K562 (cell line): ENCODE measurements around the gene NMNAT1. TPM values are rescaled to one million over a fixed set of nuclear protein-coding genes. Genes with fewer than 3 reads are reported as not detected.
A peak's percentile ranks its signal among the peaks of the same experiment; 100 is the strongest.

ENCODE experiments used
- ATF7 ChIP-seq: fragments of 450-650 bp; IDR thresholded peaks from 2 replicates; pipeline ENCODE4 v1.7.1; 2014; ENCODE audit warnings: mild to moderate bottlenecking, moderate library complexity
- MTF1 ChIP-seq: fragments of 250-450 bp; sonication (Bioruptor Pico); IDR thresholded peaks from 2 replicates; pipeline ENCODE4 v1.9.0; 2021; ENCODE audit warnings: moderate library complexity, mild to moderate bottlenecking, inconsistent platforms, borderline replicate concordance
- NFE2 ChIP-seq: IDR thresholded peaks from 2 replicates; pipeline ENCODE4 v1.6.1; 2014; ENCODE audit warnings: antibody characterized with exemption, low read depth
- NR2C1 ChIP-seq, 2 experiments: fragments of 450-650 bp; IDR thresholded peaks; 2 replicates each; pipeline ENCODE4 v1.6.1; 2017; ENCODE audit warnings: mild to moderate bottlenecking in 2 of 2, antibody characterized with exemption in 1 of 2, inconsistent platforms in 1 of 2, missing compliant biosample characterization in 1 of 2, missing genetic modification characterization in 1 of 2
- POLR2G ChIP-seq: fragments of 200-400 bp; formaldehyde crosslinking; IDR thresholded peaks from 2 replicates; pipeline ENCODE4 v1.6.1; 2017; ENCODE audit warnings: low read depth, mild to moderate bottlenecking, antibody characterized with exemption, low read length, moderate library complexity
- PRMT5 ChIP-seq: sonication (generic); formaldehyde crosslinking; IDR thresholded peaks from 2 replicates; pipeline ENCODE4 v1.5.0; 2020; ENCODE audit warnings: missing genetic modification reagents
- ZNF212 ChIP-seq: fragments of 450-650 bp; formaldehyde crosslinking; IDR thresholded peaks from 2 replicates; pipeline ENCODE4 v1.4.0; 2020; ENCODE audit warnings: mild to moderate bottlenecking
- ZNF766 ChIP-seq: fragments of 200-800 bp; sonication (Bioruptor generic); conservative IDR thresholded peaks from 2 replicates; pipeline ENCODE4 v1.6.1; 2016; ENCODE audit warnings: missing genetic modification characterization, missing compliant biosample characterization
- ZNF780A ChIP-seq: fragments of 250-450 bp; sonication (Bioruptor Pico); IDR thresholded peaks from 2 replicates; pipeline ENCODE4 v1.5.0; 2021; ENCODE audit warnings: mild to moderate bottlenecking
- polyA plus RNA-seq, 8 experiments: library from polyadenylated mRNA; depleted of rRNA in 4 of 8; stranded (reverse) in 5 of 8; unstranded in 3 of 8; fragments of >200 nt; fragmentation: Nextera tagmentation in 2 of 8; fragmentation: Illumina TruSeq in 1 of 8; extraction: Ambion mirVana in 2 of 8; extraction: Trizol in 1 of 8; gene quantifications; 2 replicates each; pipeline versions ENCODE4 v1.2.1 to v1.2.3, GENCODE V29; 2011 to 2014; ENCODE audit warnings: inconsistent platforms in 1 of 8, missing spikeins in 1 of 8
- total RNA-seq, 7 experiments: library from RNA; depleted of rRNA in 6 of 7; stranded (reverse); fragments of >200 nt in 6 of 7; fragmentation: Illumina TruSeq in 2 of 7; extraction: Trizol in 2 of 7; gene quantifications; 2 replicates each; pipeline versions ENCODE4 v1.2.1 to v1.2.3, GENCODE V29; 2011 to 2021; ENCODE audit warnings: low replicate concordance in 1 of 7
- TF ChIP-seq, protein P1 (sequence below), 3 experiments: fragments of 200-800 bp in 1 of 3; fragments of 250-450 bp in 1 of 3; fragments of 450-650 bp in 1 of 3; sonication (Bioruptor Pico) in 1 of 3; sonication (Bioruptor generic) in 1 of 3; formaldehyde crosslinking in 1 of 3; IDR thresholded peaks; 2 replicates each; pipeline versions ENCODE4 v1.6.1 to v1.8.0; 2016 to 2022; ENCODE audit warnings: mild to moderate bottlenecking in 2 of 3, missing genetic modification characterization in 2 of 3, missing compliant biosample characterization in 1 of 3, moderate library complexity in 1 of 3
- TF ChIP-seq, protein P2 (sequence below): fragments of 200-600 bp; sonication (generic); IDR thresholded peaks from one replicate; pipeline ENCODE4 v1.6.1; 2012; ENCODE audit warnings: mild to moderate bottlenecking, low read depth, low read length, inconsistent platforms

The NMNAT1 gene
- total and polyA plus RNA-seq, 9 of the 15 experiments (the other 6 are each of a cell fraction or from before 2014, with no cell fraction given): 5.1 to 14.6 (median 12.1) TPM

DNA sequence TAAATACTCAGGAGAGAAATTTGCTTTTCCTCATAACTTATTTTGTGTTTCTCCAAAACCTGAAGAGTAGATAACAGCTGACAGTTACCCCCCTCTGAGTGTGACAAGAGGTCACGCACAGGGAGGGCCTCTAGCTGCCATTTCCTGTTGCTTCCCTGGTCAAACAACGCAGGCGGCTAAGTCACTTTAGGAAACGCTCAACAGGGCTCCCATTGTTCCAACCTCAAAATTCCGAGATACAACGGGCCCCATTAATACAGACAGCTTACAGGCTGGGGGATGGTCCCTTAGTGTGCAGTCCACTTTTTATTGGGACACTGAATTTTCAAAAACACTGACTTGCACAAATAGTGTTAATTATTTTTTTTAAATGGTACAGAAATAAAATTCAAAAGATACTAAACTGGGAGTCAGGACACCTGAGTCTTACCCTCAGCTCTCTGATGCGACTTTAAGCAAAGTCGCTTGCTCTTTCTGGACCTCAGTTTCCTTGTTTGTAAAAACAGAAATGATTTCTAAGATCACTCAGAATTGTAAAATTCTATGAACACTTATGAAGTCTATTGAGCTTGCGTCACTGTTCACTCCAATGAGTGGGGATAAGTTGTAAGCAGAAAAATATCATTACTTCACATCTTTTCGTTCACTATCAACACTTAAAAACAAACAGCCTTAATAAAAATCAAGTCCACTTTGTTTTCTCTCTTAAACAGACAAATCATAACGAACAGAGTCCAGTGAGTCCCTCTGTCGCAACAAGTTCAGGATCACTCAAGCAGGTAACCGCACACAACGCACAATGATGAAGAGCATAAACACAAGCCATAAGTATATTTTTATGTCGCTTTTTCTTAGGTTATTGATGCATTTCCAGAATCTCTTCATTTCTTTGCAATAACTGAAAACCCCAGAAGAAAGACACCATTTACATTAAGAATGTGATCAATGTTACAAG is 13.6 kb upstream of the NMNAT1 start (continued):
- no peak for TF ChIP-seq POLR2G
- TF ChIP-seq, protein P1, sequence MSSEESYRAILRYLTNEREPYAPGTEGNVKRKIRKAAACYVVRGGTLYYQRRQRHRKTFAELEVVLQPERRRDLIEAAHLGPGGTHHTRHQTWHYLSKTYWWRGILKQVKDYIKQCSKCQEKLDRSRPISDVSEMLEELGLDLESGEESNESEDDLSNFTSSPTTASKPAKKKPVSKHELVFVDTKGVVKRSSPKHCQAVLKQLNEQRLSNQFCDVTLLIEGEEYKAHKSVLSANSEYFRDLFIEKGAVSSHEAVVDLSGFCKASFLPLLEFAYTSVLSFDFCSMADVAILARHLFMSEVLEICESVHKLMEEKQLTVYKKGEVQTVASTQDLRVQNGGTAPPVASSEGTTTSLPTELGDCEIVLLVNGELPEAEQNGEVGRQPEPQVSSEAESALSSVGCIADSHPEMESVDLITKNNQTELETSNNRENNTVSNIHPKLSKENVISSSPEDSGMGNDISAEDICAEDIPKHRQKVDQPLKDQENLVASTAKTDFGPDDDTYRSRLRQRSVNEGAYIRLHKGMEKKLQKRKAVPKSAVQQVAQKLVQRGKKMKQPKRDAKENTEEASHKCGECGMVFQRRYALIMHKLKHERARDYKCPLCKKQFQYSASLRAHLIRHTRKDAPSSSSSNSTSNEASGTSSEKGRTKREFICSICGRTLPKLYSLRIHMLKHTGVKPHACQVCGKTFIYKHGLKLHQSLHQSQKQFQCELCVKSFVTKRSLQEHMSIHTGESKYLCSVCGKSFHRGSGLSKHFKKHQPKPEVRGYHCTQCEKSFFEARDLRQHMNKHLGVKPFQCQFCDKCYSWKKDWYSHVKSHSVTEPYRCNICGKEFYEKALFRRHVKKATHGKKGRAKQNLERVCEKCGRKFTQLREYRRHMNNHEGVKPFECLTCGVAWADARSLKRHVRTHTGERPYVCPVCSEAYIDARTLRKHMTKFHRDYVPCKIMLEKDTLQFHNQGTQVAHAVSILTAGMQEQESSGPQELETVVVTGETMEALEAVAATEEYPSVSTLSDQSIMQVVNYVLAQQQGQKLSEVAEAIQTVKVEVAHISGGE (CRISPR knock-in tag; IDR thresholded peaks at IDR 0.05): peak in 1 of 3 experiments; percentile 79; a peak in 2 of 6 replicates
- TF ChIP-seq ZNF780A: no peak
- TF ChIP-seq PRMT5 (CRISPR knock-in tag): no peak
- TF ChIP-seq ZNF212: no peak
- peak; percentile 76 for TF ChIP-seq NR2C1 (IDR thresholded peaks at IDR 0.05)
- peak; percentile 92 for TF ChIP-seq NR2C1 (tag; IDR thresholded peaks at IDR 0.05)
- peak; percentile 79 for TF ChIP-seq ZNF766
- no peak; the same call in 1 of the 2 replicates for TF ChIP-seq NFE2
- TF ChIP-seq ATF7: peak; percentile 34; the same call in 1 of the 2 replicates
- no peak for TF ChIP-seq MTF1 (CRISPR knock-in tag)
- TF ChIP-seq, protein P2, sequence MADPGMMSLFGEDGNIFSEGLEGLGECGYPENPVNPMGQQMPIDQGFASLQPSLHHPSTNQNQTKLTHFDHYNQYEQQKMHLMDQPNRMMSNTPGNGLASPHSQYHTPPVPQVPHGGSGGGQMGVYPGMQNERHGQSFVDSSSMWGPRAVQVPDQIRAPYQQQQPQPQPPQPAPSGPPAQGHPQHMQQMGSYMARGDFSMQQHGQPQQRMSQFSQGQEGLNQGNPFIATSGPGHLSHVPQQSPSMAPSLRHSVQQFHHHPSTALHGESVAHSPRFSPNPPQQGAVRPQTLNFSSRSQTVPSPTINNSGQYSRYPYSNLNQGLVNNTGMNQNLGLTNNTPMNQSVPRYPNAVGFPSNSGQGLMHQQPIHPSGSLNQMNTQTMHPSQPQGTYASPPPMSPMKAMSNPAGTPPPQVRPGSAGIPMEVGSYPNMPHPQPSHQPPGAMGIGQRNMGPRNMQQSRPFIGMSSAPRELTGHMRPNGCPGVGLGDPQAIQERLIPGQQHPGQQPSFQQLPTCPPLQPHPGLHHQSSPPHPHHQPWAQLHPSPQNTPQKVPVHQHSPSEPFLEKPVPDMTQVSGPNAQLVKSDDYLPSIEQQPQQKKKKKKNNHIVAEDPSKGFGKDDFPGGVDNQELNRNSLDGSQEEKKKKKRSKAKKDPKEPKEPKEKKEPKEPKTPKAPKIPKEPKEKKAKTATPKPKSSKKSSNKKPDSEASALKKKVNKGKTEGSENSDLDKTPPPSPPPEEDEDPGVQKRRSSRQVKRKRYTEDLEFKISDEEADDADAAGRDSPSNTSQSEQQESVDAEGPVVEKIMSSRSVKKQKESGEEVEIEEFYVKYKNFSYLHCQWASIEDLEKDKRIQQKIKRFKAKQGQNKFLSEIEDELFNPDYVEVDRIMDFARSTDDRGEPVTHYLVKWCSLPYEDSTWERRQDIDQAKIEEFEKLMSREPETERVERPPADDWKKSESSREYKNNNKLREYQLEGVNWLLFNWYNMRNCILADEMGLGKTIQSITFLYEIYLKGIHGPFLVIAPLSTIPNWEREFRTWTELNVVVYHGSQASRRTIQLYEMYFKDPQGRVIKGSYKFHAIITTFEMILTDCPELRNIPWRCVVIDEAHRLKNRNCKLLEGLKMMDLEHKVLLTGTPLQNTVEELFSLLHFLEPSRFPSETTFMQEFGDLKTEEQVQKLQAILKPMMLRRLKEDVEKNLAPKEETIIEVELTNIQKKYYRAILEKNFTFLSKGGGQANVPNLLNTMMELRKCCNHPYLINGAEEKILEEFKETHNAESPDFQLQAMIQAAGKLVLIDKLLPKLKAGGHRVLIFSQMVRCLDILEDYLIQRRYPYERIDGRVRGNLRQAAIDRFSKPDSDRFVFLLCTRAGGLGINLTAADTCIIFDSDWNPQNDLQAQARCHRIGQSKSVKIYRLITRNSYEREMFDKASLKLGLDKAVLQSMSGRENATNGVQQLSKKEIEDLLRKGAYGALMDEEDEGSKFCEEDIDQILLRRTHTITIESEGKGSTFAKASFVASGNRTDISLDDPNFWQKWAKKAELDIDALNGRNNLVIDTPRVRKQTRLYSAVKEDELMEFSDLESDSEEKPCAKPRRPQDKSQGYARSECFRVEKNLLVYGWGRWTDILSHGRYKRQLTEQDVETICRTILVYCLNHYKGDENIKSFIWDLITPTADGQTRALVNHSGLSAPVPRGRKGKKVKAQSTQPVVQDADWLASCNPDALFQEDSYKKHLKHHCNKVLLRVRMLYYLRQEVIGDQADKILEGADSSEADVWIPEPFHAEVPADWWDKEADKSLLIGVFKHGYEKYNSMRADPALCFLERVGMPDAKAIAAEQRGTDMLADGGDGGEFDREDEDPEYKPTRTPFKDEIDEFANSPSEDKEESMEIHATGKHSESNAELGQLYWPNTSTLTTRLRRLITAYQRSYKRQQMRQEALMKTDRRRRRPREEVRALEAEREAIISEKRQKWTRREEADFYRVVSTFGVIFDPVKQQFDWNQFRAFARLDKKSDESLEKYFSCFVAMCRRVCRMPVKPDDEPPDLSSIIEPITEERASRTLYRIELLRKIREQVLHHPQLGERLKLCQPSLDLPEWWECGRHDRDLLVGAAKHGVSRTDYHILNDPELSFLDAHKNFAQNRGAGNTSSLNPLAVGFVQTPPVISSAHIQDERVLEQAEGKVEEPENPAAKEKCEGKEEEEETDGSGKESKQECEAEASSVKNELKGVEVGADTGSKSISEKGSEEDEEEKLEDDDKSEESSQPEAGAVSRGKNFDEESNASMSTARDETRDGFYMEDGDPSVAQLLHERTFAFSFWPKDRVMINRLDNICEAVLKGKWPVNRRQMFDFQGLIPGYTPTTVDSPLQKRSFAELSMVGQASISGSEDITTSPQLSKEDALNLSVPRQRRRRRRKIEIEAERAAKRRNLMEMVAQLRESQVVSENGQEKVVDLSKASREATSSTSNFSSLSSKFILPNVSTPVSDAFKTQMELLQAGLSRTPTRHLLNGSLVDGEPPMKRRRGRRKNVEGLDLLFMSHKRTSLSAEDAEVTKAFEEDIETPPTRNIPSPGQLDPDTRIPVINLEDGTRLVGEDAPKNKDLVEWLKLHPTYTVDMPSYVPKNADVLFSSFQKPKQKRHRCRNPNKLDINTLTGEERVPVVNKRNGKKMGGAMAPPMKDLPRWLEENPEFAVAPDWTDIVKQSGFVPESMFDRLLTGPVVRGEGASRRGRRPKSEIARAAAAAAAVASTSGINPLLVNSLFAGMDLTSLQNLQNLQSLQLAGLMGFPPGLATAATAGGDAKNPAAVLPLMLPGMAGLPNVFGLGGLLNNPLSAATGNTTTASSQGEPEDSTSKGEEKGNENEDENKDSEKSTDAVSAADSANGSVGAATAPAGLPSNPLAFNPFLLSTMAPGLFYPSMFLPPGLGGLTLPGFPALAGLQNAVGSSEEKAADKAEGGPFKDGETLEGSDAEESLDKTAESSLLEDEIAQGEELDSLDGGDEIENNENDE: no peak
